Kidney (tissue), 14 donors: ENCODE data around the gene PAQR3. TPM values are rescaled to one million over a fixed set of nuclear protein-coding genes. Genes with fewer than 3 reads are reported as not detected.

ENCODE experiments used
- DNase-seq, 5 donors: peaks; one replicate each; pipeline ENCODE4 v3.0.0-alpha.2; 2013 to 2020
- FAIRE-seq: peaks from 2 replicates; lab custom pipeline; 2012; peaks lifted over from hg19 to GRCh38; lab: Jason Lieb, UNC
- H3K27ac ChIP-seq, 2 donors: one replicate each; pipeline ENCODE4 v1.7.0; 2013; ENCODE audit warnings: low read depth in 2 of 2, low read length in 2 of 2, inconsistent platforms in 1 of 2
- H3K27me3 ChIP-seq: one replicate; pipeline ENCODE4 v1.7.1; 2013; ENCODE audit warnings: low read length, inconsistent platforms; ENCODE audit not compliant: control insufficient read depth, insufficient read depth
- H3K36me3 ChIP-seq, 3 donors: one replicate each; pipeline versions ENCODE4 v1.7.0 to v1.7.1; 2013; ENCODE audit warnings: low read length in 3 of 3, control low read depth in 1 of 3, inconsistent platforms in 1 of 3; ENCODE audit not compliant: insufficient read depth in 3 of 3, control insufficient read depth in 2 of 3
- H3K4me1 ChIP-seq, 3 donors: one replicate each; pipeline versions ENCODE4 v1.7.0 to v1.7.1; 2013; ENCODE audit warnings: low read length in 3 of 3, inconsistent platforms in 1 of 3, low read depth in 1 of 3; ENCODE audit not compliant: control insufficient read depth in 2 of 3, insufficient read depth in 2 of 3
- H3K4me3 ChIP-seq, 3 donors: one replicate each; pipeline versions ENCODE4 v1.7.0 to v1.8.1; 2013; ENCODE audit warnings: low read length in 3 of 3, control low read depth in 1 of 3, inconsistent platforms in 1 of 3
- H3K9ac ChIP-seq, 3 donors: one replicate each; pipeline versions ENCODE4 v1.7.0 to v1.7.1; 2013; ENCODE audit warnings: low read length in 3 of 3, control low read depth in 1 of 3, inconsistent platforms in 1 of 3
- H3K9me3 ChIP-seq, 3 donors: one replicate each; pipeline versions ENCODE4 v1.7.0 to v1.7.1; 2013; ENCODE audit warnings: low read length in 3 of 3, control low read depth in 1 of 3, inconsistent platforms in 1 of 3; ENCODE audit not compliant: control insufficient read depth in 2 of 3, insufficient read depth in 1 of 3
- intact Hi-C: fragments of 100-400 bp; cut with DNase I; formaldehyde crosslinking; loops from one replicate; pipeline ENCODE4 v1.11.1; 2022
- polyA plus RNA-seq: library from polyadenylated mRNA; stranded (reverse); fragments of 350-450 nt; fragmentation: Illumina TruSeq; extraction: RNeasy Lipid Tissue Mini Kit (QIAGEN cat#74804); gene quantifications from one replicate; pipeline ENCODE4 v1.2.3, GENCODE V29; 2014; ENCODE audit warnings: low read depth, low replicate concordance; ENCODE audit not compliant: insufficient read depth
- total RNA-seq: library from RNA; stranded (reverse); fragmentation: NEBNext Ultra II Directional; extraction: Animal tissue kit (Norgen Biotek cat#: 25700); gene quantifications from one replicate; pipeline ENCODE4 v1.2.1, GENCODE V29; 2021
- TF ChIP-seq, protein P1 (sequence below): IDR thresholded peaks from 3 replicates; pipeline ENCODE4 v1.5.1; 2012; ENCODE audit warnings: mild to moderate bottlenecking, moderate library complexity, borderline replicate concordance; ENCODE audit not compliant: insufficient read depth; ENCODE audit errors: extremely low read depth
- donor health status: control.
- donor health status: control.
- donor health status: control.
- donor health status: control.
- donor health status: control.
- donor health status: DM: yes; HTN: yes; CAD: no.
- donor health status: Normal renal cell carcinoma (clear cell type).

Gene PAQR3
- total and polyA plus RNA-seq, 2 donors from 2014 or later: 4.9 to 11.4 TPM

DNA sequence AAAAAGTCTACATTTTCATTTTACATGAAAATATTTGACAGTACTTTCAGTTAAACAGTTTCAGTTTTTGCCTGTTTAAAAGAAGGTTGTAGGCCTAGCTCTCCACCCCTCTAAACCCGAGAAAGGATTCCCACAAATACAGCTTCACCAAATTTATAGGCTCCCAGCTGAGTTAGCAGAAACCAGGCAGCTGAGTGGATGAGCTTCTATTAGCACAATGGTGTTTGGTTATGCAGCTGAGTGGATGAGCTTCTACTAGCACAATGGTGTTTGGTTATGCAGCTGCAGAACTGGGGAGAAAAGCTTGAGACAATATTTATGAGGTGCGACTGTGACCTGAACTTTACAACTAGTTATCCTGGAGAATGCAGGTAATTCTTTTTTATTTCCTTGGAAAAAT is 36.6 kb upstream of the PAQR3 start:
- H3K36me3 ChIP-seq: no peaks in the 10 kb centered on the region
- H3K9ac ChIP-seq: no peak overlapping the region
- DNase-seq (peak in 1 of 5 donors; percentile 14), FAIRE-seq (no peak)
- no peak overlapping the region for H3K27ac ChIP-seq
- TF ChIP-seq, protein P1, sequence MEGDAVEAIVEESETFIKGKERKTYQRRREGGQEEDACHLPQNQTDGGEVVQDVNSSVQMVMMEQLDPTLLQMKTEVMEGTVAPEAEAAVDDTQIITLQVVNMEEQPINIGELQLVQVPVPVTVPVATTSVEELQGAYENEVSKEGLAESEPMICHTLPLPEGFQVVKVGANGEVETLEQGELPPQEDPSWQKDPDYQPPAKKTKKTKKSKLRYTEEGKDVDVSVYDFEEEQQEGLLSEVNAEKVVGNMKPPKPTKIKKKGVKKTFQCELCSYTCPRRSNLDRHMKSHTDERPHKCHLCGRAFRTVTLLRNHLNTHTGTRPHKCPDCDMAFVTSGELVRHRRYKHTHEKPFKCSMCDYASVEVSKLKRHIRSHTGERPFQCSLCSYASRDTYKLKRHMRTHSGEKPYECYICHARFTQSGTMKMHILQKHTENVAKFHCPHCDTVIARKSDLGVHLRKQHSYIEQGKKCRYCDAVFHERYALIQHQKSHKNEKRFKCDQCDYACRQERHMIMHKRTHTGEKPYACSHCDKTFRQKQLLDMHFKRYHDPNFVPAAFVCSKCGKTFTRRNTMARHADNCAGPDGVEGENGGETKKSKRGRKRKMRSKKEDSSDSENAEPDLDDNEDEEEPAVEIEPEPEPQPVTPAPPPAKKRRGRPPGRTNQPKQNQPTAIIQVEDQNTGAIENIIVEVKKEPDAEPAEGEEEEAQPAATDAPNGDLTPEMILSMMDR: no peak
- no peaks in the 10 kb centered on the region for H3K27me3 ChIP-seq
- no peaks in the 10 kb centered on the region for H3K4me1 ChIP-seq
- H3K4me3 ChIP-seq: no peak overlapping the region
- intact Hi-C loops: no loop called here
- H3K9me3 ChIP-seq: no peaks in the 10 kb centered on the region

DNA sequence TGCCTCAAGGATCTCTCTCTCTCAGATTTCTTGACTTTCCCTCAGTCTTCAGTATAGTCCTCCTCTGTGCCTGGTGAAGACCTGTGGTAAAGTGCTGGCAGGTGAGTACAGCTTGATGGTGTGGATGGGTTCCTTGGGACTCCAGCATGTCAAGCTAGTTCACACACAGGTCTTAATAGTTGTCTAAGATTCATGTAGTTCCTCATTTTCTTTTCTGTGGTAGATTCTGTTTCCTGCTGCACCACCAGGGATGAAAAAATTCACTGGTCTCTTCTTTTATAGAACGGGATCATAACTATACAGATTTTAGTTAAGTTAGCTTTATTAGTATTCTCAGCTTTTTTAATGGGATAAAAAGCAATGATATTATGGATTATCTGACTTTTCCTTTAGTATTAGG is 32.5 kb upstream of the PAQR3 start:
- H3K9ac ChIP-seq: no peak overlapping the region
- H3K36me3 ChIP-seq: no peaks in the 10 kb centered on the region
- TF ChIP-seq, protein P1: no peak
- H3K27me3 ChIP-seq: no peaks in the 10 kb centered on the region
- no peak for FAIRE-seq
- DNase-seq: no peak
- H3K9me3 ChIP-seq: no peaks in the 10 kb centered on the region
- intact Hi-C loops: no loop called here
- H3K4me1 ChIP-seq: no peaks in the 10 kb centered on the region
- no peak overlapping the region for H3K4me3 ChIP-seq
- no peak overlapping the region for H3K27ac ChIP-seq

DNA sequence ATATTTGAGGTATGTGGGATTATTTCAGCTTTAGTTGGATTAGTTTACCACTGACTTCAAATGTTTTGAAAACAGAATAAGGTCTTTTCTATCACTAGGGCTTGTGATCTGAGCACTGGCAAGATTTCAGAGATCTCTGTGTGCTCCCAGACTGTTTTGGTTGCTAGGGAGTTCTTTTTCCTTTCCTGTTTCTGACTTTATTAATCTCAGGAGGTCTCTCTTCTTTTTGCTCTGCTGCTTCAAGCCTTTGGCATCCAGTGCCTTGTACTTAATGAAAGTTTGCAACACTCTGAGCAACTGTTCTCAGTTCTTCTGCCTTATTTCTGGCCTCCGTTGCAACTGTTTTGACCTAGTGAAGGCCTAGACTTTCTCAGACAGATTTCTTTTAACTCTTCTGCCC is 32.1 kb upstream of the PAQR3 start:
- TF ChIP-seq, protein P1: no peak
- no peaks in the 10 kb centered on the region for H3K4me1 ChIP-seq
- no peaks in the 10 kb centered on the region for H3K9me3 ChIP-seq
- intact Hi-C loops: no loop called here
- H3K36me3 ChIP-seq: no peaks in the 10 kb centered on the region
- DNase-seq: peak in 1 of 5 donors; percentile 58
- no peak for FAIRE-seq
- no peak overlapping the region for H3K9ac ChIP-seq
- no peak overlapping the region for H3K27ac ChIP-seq
- no peaks in the 10 kb centered on the region for H3K27me3 ChIP-seq
- H3K4me3 ChIP-seq: no peak overlapping the region

DNA sequence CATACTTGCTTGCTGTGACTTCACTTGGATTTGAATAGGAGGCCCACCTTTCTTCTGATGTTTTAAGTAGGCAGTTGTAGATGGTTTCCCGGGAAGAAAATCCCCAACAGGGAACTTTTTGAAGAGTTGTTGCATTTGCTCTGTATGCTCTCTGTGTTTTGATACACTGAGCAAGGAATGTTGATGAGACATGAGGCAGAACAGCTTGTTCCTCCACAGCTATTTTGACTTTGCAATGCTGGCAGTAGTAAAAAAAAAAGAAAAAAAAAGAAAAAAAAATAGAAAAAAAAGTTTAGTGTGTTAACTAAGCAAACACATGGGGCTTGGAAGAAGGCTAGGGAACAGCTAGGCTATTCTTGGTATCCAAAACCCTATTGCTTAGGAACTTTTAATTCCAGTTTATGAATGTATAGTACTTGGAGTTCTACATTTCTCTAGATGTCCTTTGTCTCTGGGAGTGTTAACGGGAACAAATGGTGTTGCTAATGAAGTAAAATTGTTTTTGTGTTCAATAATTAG is 23.4 kb upstream of the PAQR3 start:
- H3K9ac ChIP-seq: no peak overlapping the region

More for the DNA sequence above, 23.4 kb upstream of the PAQR3 start:
- Histone ChIP-seq H3K4me3 (no peak overlapping the region), H3K9me3 (no peaks in the 10 kb centered on the region), H3K27me3 (no peaks in the 10 kb centered on the region), H3K27ac (no peak overlapping the region), H3K4me1 (no peaks in the 10 kb centered on the region), H3K36me3 (no peaks in the 10 kb centered on the region)
- intact Hi-C loops: no loop called here
- DNase-seq (no peak), FAIRE-seq (no peak)
- TF ChIP-seq, protein P1: no peak
